Spleen (tissue), 7 donors: ENCODE data around the gene TPK1.

ENCODE experiments used
- CTCF ChIP-seq, 11 experiments: fragments of 200-600 bp in 7 of 11; fragments of 450-650 bp in 4 of 11; sonication (generic) in 4 of 11; IDR thresholded peaks in 8 of 11; conservative IDR thresholded peaks in 3 of 11; 1 replicate in 7 of 11; 2 replicates in 4 of 11; pipeline versions ENCODE4 v1.4.0 to v1.8.0; 2016 to 2021; ENCODE audit warnings: antibody characterized with exemption in 11 of 11, inconsistent platforms in 4 of 11, mild to moderate bottlenecking in 1 of 11
- POLR2A ChIP-seq, 3 donors: fragments of 450-650 bp; IDR thresholded peaks; one replicate each; pipeline ENCODE4 v1.5.1; 2017; ENCODE audit warnings: antibody characterized with exemption in 3 of 3, mild to moderate bottlenecking in 1 of 3
- POLR2AphosphoS5 ChIP-seq, 3 donors: sonication (generic); formaldehyde crosslinking; IDR thresholded peaks; one replicate each; pipeline ENCODE4 v1.5.1; 2017; ENCODE audit warnings: antibody characterized with exemption in 3 of 3
- donor health status: DM: no; HTN: no; CAD: no; lungs with moderate emphysema.
- donor health status: DM: no; HTN: no; CAD: no.
- donor health status: DM: no; HTN: no; CAD: no.

GRCh38 chr7:144709066-144709465, 126.8 kb downstream of the TPK1 start:
- TF ChIP-seq CTCF (IDR thresholded peaks at IDR 0.05 in 8 of 11, conservative IDR thresholded peaks at IDR 0.05 in 3 of 11) (no peak), POLR2A (IDR thresholded peaks at IDR 0.05) (no peak), POLR2AphosphoS5 (IDR thresholded peaks at IDR 0.05) (no peak)
